SK-N-SH (cell line): ENCODE data around the gene SMAP2. TPM values are rescaled to one million over a fixed set of nuclear protein-coding genes. Genes with fewer than 3 reads are reported as not detected.

Experiments
- CTCF ChIA-PET: fragments of 300-600, 350-600 bp; formaldehyde crosslinking; extraction: SDS; loops from one replicate; lab custom pipeline; 2021; lab: Yijun Ruan, JAX
- POLR2A ChIA-PET: fragments of 350-600 bp; sonication (Branson Sonifier 250); formaldehyde crosslinking; extraction: SDS; loops from one replicate; lab custom pipeline; 2020; ENCODE audit warnings: antibody characterized with exemption, inconsistent platforms; lab: Yijun Ruan, JAX
- DNase-seq: peaks from one replicate; pipeline ENCODE4 v3.0.0; 2012
- H2AFZ ChIP-seq: fragments of 200-600 bp; sonication (generic); 2 replicates; pipeline ENCODE4 v1.8.1; 2016; ENCODE audit warnings: antibody characterized with exemption, mild to moderate bottlenecking, low read depth
- H3F3A ChIP-seq: fragments of 200-600 bp; sonication (generic); replicated peaks from 2 replicates; pipeline ENCODE3; 2016; ENCODE audit warnings: antibody characterized with exemption, mild to moderate bottlenecking; ENCODE audit not compliant: insufficient read depth
- H3K27ac ChIP-seq, 2 experiments: fragments of 200-500 bp in 1 of 2; fragments of 200-600 bp in 1 of 2; sonication (Bioruptor generic) in 1 of 2; sonication (generic), shearing (Covaris generic) in 1 of 2; 2 replicates each; pipeline versions ENCODE4 v1.5.1 to v1.6.1; 2014 to 2016; ENCODE audit warnings: low read depth in 2 of 2, inconsistent platforms in 1 of 2, low read length in 1 of 2, mild to moderate bottlenecking in 1 of 2, mixed read lengths in 1 of 2
- H3K27me3 ChIP-seq: fragments of 200-600 bp; sonication (generic), shearing (Covaris generic); 2 replicates; pipeline ENCODE4 v1.6.1; 2016; ENCODE audit warnings: mixed run types; ENCODE audit not compliant: insufficient read depth
- H3K36me3 ChIP-seq, 2 experiments: fragments of 200-500 bp in 1 of 2; fragments of 200-600 bp in 1 of 2; sonication (Bioruptor generic) in 1 of 2; sonication (generic) in 1 of 2; replicated peaks in 1 of 2; 2 replicates each; pipeline versions ENCODE3 to v1.5.1; 2014 to 2016; ENCODE audit warnings: low read length in 1 of 2, mild to moderate bottlenecking in 1 of 2; ENCODE audit not compliant: insufficient read depth in 2 of 2, control insufficient read depth in 1 of 2
- H3K4me1 ChIP-seq, 2 experiments: fragments of 200-500 bp in 1 of 2; fragments of 200-600 bp in 1 of 2; sonication (Bioruptor generic) in 1 of 2; sonication (generic), shearing (Covaris generic) in 1 of 2; 2 replicates each; pipeline versions ENCODE4 v1.5.1 to v1.6.1; 2014 to 2016; ENCODE audit warnings: low read depth in 1 of 2, low read length in 1 of 2, mixed run types in 1 of 2; ENCODE audit not compliant: insufficient read depth in 2 of 2, control insufficient read depth in 1 of 2
- H3K4me2 ChIP-seq: fragments of 200-600 bp; sonication (generic), shearing (Covaris generic); 2 replicates; pipeline ENCODE4 v1.6.1; 2017; ENCODE audit warnings: mixed run types
- H3K4me3 ChIP-seq, 2 experiments: fragments of 200-500 bp in 1 of 2; fragments of 200-600 bp in 1 of 2; sonication (Bioruptor generic) in 1 of 2; sonication (generic), shearing (Covaris generic) in 1 of 2; 2 replicates each; pipeline versions ENCODE4 v1.5.1 to v1.8.1; 2014 to 2016; ENCODE audit warnings: low read depth in 2 of 2, inconsistent platforms in 1 of 2, low read length in 1 of 2, mild to moderate bottlenecking in 1 of 2, mixed read lengths in 1 of 2, moderate library complexity in 1 of 2
- H3K79me2 ChIP-seq: fragments of 200-600 bp; sonication (generic); 2 replicates; pipeline ENCODE4 v1.8.1; 2017; ENCODE audit warnings: mild to moderate bottlenecking; ENCODE audit not compliant: insufficient read depth
- H3K9ac ChIP-seq: fragments of 200-600 bp; sonication (generic); 2 replicates; pipeline ENCODE4 v1.6.1; 2017; ENCODE audit warnings: mixed run types
- H3K9me2 ChIP-seq: fragments of 200-600 bp; sonication (generic); 2 replicates; pipeline ENCODE4 v1.6.1; 2017; ENCODE audit warnings: mixed run types
- H3K9me3 ChIP-seq: fragments of 200-600 bp; sonication (generic); 2 replicates; pipeline ENCODE4 v1.6.1; 2017; ENCODE audit warnings: mixed run types, mild to moderate bottlenecking, moderate library complexity
- H4K20me1 ChIP-seq: fragments of 200-600 bp; sonication (generic); 2 replicates; pipeline ENCODE4 v1.6.1; 2017; ENCODE audit warnings: mild to moderate bottlenecking, mixed run types; ENCODE audit not compliant: insufficient read depth
- CHD2 ChIP-seq: fragments of 150-350 bp; IDR thresholded peaks from 2 replicates; pipeline ENCODE4 v1.6.1; 2018; ENCODE audit warnings: low read length; ENCODE audit not compliant: partially characterized antibody
- FOXJ3 ChIP-seq: sonication (generic); formaldehyde crosslinking; IDR thresholded peaks from 2 replicates; pipeline ENCODE4 v1.5.1; 2020; ENCODE audit warnings: mild to moderate bottlenecking, missing genetic modification reagents
- GABPA ChIP-seq: IDR thresholded peaks from 2 replicates; pipeline ENCODE4 v1.4.0; 2012; ENCODE audit warnings: low read depth, mild to moderate bottlenecking
- GATA2 ChIP-seq: sonication (generic); formaldehyde crosslinking; IDR thresholded peaks from 2 replicates; pipeline ENCODE4 v1.5.0; 2020; ENCODE audit warnings: mild to moderate bottlenecking, missing genetic modification reagents
- NRF1 ChIP-seq: IDR thresholded peaks from 2 replicates; pipeline ENCODE4 v1.6.1; 2012; ENCODE audit warnings: low read depth, mild to moderate bottlenecking, low read length
- RCOR1 ChIP-seq: fragments of 150-350 bp; IDR thresholded peaks from 2 replicates; pipeline ENCODE4 v1.6.1; 2017; ENCODE audit warnings: antibody characterized with exemption, low read length
- RXRA ChIP-seq: IDR thresholded peaks from 2 replicates; pipeline ENCODE4 v1.4.0; 2012; ENCODE audit warnings: low read depth, mild to moderate bottlenecking, borderline replicate concordance
- SIN3A ChIP-seq: IDR thresholded peaks from 2 replicates; pipeline ENCODE4 v1.6.1; 2012; ENCODE audit warnings: low read depth, mild to moderate bottlenecking, low read length, moderate library complexity, borderline replicate concordance
- WGBS: methylation state at CpG from one replicate; pipeline ENCODE4 v1.1.6; 2017; ENCODE audit warnings: low lambda C conversion rate; 5-methylcytosine and 5-hydroxymethylcytosine counted together
- polyA plus RNA-seq, 3 experiments: library from polyadenylated mRNA; depleted of rRNA; stranded (reverse); fragments of >200 nt; gene quantifications; 2 replicates each; pipeline ENCODE4 v1.2.3, GENCODE V29; 2012
- TF ChIP-seq, protein P1 (sequence below): IDR thresholded peaks from 2 replicates; pipeline ENCODE4 v1.4.0; 2012; ENCODE audit warnings: low read depth, borderline replicate concordance
- TF ChIP-seq, protein P2 (sequence below): IDR thresholded peaks from 2 replicates; pipeline ENCODE4 v1.4.0; 2012; ENCODE audit warnings: low read depth, borderline replicate concordance
- TF ChIP-seq, protein P3 (sequence below): IDR thresholded peaks from 2 replicates; pipeline ENCODE4; 2012
- TF ChIP-seq, protein P4 (sequence below): IDR thresholded peaks from 2 replicates; pipeline ENCODE4 v1.6.1; 2012; ENCODE audit warnings: mild to moderate bottlenecking, low read depth, low read length, moderate library complexity

SMAP2 gene
- polyA plus RNA-seq, 1 of the 3 experiments (the other 2 are of a cell fraction): 11.2 TPM

DNA sequence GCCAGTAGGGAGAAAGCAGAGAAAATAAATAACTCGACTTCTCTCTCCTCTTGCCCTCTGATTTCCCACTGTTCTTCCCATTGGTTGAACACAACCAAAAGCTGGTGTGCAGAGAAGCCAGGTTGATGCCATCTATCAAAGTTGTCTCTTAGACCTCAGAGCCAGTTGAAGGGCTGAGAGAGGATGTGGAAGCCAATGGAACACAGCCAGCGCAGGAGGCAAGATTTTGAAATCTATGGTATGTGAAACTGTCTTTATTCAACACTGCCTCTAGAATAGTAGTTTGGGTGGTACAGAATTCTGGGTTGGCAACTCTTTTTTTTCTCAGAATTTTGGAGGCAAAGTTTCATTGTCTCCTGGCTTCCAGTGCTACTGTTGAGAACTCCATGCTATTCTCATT lies 11.3 kb upstream of the SMAP2 start:
- H3K9me3 ChIP-seq: peaks cover 19% of the 10 kb centered on the region; the same call in 1 of the 2 replicates
- H3K4me1 ChIP-seq: peaks cover 4 to 10% of the 10 kb centered on the region in 2 experiments; a peak in 2 of 4 replicates
- no peak for DNase-seq
- H4K20me1 ChIP-seq: no peaks in the 10 kb centered on the region
- H3K27ac ChIP-seq: no peak overlapping the region
- H3F3A ChIP-seq: no peaks in the 10 kb centered on the region
- H3K9ac ChIP-seq: no peak overlapping the region
- POLR2A ChIA-PET: no interaction called here
- CTCF ChIA-PET: no interaction called here
- 53% methylated on average over 2 of the region's 2 CpGs for WGBS
- TF ChIP-seq, protein P1, sequence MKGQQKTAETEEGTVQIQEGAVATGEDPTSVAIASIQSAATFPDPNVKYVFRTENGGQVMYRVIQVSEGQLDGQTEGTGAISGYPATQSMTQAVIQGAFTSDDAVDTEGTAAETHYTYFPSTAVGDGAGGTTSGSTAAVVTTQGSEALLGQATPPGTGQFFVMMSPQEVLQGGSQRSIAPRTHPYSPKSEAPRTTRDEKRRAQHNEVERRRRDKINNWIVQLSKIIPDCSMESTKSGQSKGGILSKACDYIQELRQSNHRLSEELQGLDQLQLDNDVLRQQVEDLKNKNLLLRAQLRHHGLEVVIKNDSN: no peak
- TF ChIP-seq FOXJ3 (CRISPR knock-in tag): no peak
- TF ChIP-seq RCOR1: no peak
- no peak for TF ChIP-seq GABPA
- no peak for TF ChIP-seq NRF1
- no peak for TF ChIP-seq RXRA
- TF ChIP-seq, protein P2, sequence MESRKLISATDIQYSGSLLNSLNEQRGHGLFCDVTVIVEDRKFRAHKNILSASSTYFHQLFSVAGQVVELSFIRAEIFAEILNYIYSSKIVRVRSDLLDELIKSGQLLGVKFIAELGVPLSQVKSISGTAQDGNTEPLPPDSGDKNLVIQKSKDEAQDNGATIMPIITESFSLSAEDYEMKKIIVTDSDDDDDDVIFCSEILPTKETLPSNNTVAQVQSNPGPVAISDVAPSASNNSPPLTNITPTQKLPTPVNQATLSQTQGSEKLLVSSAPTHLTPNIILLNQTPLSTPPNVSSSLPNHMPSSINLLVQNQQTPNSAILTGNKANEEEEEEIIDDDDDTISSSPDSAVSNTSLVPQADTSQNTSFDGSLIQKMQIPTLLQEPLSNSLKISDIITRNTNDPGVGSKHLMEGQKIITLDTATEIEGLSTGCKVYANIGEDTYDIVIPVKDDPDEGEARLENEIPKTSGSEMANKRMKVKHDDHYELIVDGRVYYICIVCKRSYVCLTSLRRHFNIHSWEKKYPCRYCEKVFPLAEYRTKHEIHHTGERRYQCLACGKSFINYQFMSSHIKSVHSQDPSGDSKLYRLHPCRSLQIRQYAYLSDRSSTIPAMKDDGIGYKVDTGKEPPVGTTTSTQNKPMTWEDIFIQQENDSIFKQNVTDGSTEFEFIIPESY: no peak
- TF ChIP-seq CHD2: no peak
- TF ChIP-seq GATA2 (CRISPR knock-in tag): no peak
- no peak for TF ChIP-seq SIN3A
- H3K9me2 ChIP-seq: no peaks in the 10 kb centered on the region
- no peak overlapping the region for H2AFZ ChIP-seq
- H3K4me2 ChIP-seq: no peak overlapping the region
- no peak overlapping the region for H3K4me3 ChIP-seq
- no peaks in the 10 kb centered on the region for H3K36me3 ChIP-seq
- no peaks in the 10 kb centered on the region for H3K27me3 ChIP-seq
- no peaks in the 10 kb centered on the region for H3K79me2 ChIP-seq

DNA sequence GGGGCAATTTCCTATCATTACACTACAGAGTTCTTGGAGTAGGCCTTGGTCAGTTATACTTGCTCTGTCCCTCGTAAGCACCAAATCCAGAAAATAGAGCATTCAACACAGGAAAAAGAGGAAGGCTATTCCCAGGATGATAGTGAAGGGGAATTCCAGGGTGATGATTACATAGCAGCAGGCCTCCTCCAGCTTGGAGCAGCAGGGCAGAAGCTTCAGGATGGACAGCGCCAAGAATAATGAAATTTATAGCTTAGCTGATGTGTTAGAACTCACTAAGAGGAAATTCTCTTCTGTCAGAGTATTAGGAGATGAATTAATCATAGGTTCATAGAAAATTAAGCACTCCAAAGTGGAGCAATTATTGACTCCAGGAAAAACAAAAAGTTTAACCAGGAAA lies 10.8 kb upstream of the SMAP2 start:
- H3K4me3 ChIP-seq: no peak overlapping the region
- H3K36me3 ChIP-seq: no peaks in the 10 kb centered on the region
- H3K9ac ChIP-seq: no peak overlapping the region
- ChIA-PET CTCF (no interaction called here), POLR2A (no interaction called here)
- peaks cover 15% of the 10 kb centered on the region; the same call in 1 of the 2 replicates for H3K9me3 ChIP-seq
- no peaks in the 10 kb centered on the region for H3K27me3 ChIP-seq
- DNase-seq: no peak
- no peak overlapping the region for H3K4me2 ChIP-seq
- H4K20me1 ChIP-seq: no peaks in the 10 kb centered on the region
- no peaks in the 10 kb centered on the region for H3K9me2 ChIP-seq
- no peaks in the 10 kb centered on the region for H3F3A ChIP-seq
- TF ChIP-seq GABPA: no peak
- TF ChIP-seq, protein P3, sequence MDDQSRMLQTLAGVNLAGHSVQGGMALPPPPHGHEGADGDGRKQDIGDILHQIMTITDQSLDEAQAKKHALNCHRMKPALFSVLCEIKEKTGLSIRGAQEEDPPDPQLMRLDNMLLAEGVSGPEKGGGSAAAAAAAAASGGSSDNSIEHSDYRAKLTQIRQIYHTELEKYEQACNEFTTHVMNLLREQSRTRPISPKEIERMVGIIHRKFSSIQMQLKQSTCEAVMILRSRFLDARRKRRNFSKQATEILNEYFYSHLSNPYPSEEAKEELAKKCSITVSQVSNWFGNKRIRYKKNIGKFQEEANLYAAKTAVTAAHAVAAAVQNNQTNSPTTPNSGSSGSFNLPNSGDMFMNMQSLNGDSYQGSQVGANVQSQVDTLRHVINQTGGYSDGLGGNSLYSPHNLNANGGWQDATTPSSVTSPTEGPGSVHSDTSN: peak; percentile 52
- TF ChIP-seq, protein P4, sequence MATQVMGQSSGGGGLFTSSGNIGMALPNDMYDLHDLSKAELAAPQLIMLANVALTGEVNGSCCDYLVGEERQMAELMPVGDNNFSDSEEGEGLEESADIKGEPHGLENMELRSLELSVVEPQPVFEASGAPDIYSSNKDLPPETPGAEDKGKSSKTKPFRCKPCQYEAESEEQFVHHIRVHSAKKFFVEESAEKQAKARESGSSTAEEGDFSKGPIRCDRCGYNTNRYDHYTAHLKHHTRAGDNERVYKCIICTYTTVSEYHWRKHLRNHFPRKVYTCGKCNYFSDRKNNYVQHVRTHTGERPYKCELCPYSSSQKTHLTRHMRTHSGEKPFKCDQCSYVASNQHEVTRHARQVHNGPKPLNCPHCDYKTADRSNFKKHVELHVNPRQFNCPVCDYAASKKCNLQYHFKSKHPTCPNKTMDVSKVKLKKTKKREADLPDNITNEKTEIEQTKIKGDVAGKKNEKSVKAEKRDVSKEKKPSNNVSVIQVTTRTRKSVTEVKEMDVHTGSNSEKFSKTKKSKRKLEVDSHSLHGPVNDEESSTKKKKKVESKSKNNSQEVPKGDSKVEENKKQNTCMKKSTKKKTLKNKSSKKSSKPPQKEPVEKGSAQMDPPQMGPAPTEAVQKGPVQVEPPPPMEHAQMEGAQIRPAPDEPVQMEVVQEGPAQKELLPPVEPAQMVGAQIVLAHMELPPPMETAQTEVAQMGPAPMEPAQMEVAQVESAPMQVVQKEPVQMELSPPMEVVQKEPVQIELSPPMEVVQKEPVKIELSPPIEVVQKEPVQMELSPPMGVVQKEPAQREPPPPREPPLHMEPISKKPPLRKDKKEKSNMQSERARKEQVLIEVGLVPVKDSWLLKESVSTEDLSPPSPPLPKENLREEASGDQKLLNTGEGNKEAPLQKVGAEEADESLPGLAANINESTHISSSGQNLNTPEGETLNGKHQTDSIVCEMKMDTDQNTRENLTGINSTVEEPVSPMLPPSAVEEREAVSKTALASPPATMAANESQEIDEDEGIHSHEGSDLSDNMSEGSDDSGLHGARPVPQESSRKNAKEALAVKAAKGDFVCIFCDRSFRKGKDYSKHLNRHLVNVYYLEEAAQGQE: peak; percentile 91
- H2AFZ ChIP-seq: no peak overlapping the region
- no peaks in the 10 kb centered on the region for H3K79me2 ChIP-seq
- no peak overlapping the region for H3K27ac ChIP-seq
- H3K4me1 ChIP-seq: peaks cover 4 to 10% of the 10 kb centered on the region in 2 experiments; a peak in 2 of 4 replicates
- WGBS: 34% methylated on average over 2 of the region's 2 CpGs
